Stimulated activated CD4-positive, alpha-beta T cell treated with anti-CD3 and anti-CD28 coated beads, Interleukin-4, amount 100 ng/mL, for 4 hours (primary cell): ENCODE measurements around the gene CD46.

Source experiments
- DNase-seq, 2 experiments: peaks; one replicate each; pipeline ENCODE4 v3.0.0-alpha.2; 2020

The CD46 gene

GRCh38 chr1:207799989-207800648 lies 48.3 kb downstream of the CD46 start:
- DNase-seq: no peak

- DNase-seq: no peak
Observed at GRCh38 chr1:207801819-207802218, 50.0 kb downstream of the CD46 start.

GRCh38 chr1:207803678-207804077 lies 51.8 kb downstream of the CD46 start:
- DNase-seq: no peak

GRCh38 chr1:207804721-207805468 lies 53.0 kb downstream of the CD46 start:
- DNase-seq: no peak

GRCh38 chr1:207805841-207806421 lies 54.1 kb downstream of the CD46 start:
- no peak for DNase-seq

- no peak for DNase-seq
Observed at GRCh38 chr1:207806531-207807325, 54.9 kb downstream of the CD46 start.

- no peak for DNase-seq
Observed at GRCh38 chr1:207807326-207807689, 55.5 kb downstream of the CD46 start.

- DNase-seq: no peak
Observed at GRCh38 chr1:207807690-207808321, 56.0 kb downstream of the CD46 start.

GRCh38 chr1:207808322-207808705 lies 56.5 kb downstream of the CD46 start:
- no peak for DNase-seq

GRCh38 chr1:207808911-207809555 lies 57.2 kb downstream of the CD46 start:
- DNase-seq: no peak

GRCh38 chr1:207810173-207810572 lies 58.3 kb downstream of the CD46 start:
- no peak for DNase-seq

- no peak for DNase-seq
Observed at GRCh38 chr1:207810606-207811295, 58.9 kb downstream of the CD46 start.

GRCh38 chr1:207811319-207811718 lies 59.5 kb downstream of the CD46 start:
- no peak for DNase-seq

GRCh38 chr1:207811920-207812720 lies 60.3 kb downstream of the CD46 start:
- no peak for DNase-seq

GRCh38 chr1:207812778-207813511 lies 61.1 kb downstream of the CD46 start:
- DNase-seq: no peak

- DNase-seq: no peak
Observed at GRCh38 chr1:207813512-207813881, 61.6 kb downstream of the CD46 start.

- no peak for DNase-seq
Observed at GRCh38 chr1:207813946-207814345, 62.1 kb downstream of the CD46 start.

- no peak for DNase-seq
Observed at GRCh38 chr1:207814469-207814868, 62.6 kb downstream of the CD46 start.

- DNase-seq: no peak
Observed at GRCh38 chr1:207815466-207815865, 63.6 kb downstream of the CD46 start.

- peak in 1 of 2 experiments; percentile 45 for DNase-seq
Observed at GRCh38 chr1:207815913-207816291, 64.0 kb downstream of the CD46 start.
